ENCODE results near the gene NUP37. TPM values are rescaled to one million over a fixed set of nuclear protein-coding genes. Genes with fewer than 3 reads are reported as not detected.

The NUP37 gene
- total RNA-seq, 2 donors from 2014 or later: 59.4 to 74.7 TPM

DNA sequence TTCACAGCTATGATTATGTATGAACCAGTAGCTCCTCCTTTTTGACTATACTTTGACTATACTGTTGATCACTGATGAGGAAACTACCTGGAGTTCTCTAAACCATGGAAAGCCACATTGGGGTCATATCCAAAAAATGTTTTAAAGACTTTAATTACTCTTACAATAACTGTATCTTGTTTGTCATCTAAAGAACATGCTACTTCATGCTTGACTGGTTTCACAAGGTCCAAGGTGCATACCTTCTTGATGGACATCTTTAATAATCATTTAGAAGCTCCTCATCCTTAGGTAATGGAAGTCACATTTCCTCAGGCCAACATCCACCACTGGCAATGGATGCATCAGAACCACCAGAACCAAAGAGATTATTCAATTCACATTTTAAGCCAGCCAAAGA, 88.1 kb downstream of the NUP37 start:
- Mint-ChIP-seq H3K27ac (no peak overlapping the region), H3K36me3 (ENCODE audit: low read depth) (peaks cover 3% of the 10 kb centered on the region), H3K4me3 (no peak overlapping the region), H3K27me3 (ENCODE audit: insufficient read depth) (no peaks in the 10 kb centered on the region), H3K9me3 (no peaks in the 10 kb centered on the region), H3K4me1 (peaks cover 26% of the 10 kb centered on the region)
- no peak overlapping the region for H3K9ac ChIP-seq (ENCODE audit: extremely low read depth, low read length, poor library complexity, severe bottlenecking)
- H3K9me3 ChIP-seq (ENCODE audit: control insufficient read depth, low read length): no peaks in the 10 kb centered on the region
- no peak overlapping the region for H3K4me3 ChIP-seq (ENCODE audit: low read length)
- TF ChIP-seq, protein P1, sequence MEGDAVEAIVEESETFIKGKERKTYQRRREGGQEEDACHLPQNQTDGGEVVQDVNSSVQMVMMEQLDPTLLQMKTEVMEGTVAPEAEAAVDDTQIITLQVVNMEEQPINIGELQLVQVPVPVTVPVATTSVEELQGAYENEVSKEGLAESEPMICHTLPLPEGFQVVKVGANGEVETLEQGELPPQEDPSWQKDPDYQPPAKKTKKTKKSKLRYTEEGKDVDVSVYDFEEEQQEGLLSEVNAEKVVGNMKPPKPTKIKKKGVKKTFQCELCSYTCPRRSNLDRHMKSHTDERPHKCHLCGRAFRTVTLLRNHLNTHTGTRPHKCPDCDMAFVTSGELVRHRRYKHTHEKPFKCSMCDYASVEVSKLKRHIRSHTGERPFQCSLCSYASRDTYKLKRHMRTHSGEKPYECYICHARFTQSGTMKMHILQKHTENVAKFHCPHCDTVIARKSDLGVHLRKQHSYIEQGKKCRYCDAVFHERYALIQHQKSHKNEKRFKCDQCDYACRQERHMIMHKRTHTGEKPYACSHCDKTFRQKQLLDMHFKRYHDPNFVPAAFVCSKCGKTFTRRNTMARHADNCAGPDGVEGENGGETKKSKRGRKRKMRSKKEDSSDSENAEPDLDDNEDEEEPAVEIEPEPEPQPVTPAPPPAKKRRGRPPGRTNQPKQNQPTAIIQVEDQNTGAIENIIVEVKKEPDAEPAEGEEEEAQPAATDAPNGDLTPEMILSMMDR (conservative IDR thresholded peaks at IDR 0.05): no peak
- no peak overlapping the region for H3K27ac ChIP-seq (ENCODE audit: low read depth, low read length)
- no peaks in the 10 kb centered on the region for H3K27me3 ChIP-seq (ENCODE audit: control insufficient read depth, insufficient read depth, low read length, poor library complexity, severe bottlenecking)
- H3K36me3 ChIP-seq (ENCODE audit: control insufficient read depth, insufficient read depth, low read length): no peaks in the 10 kb centered on the region
- no peak for DNase-seq
- H3K4me1 ChIP-seq (ENCODE audit: control insufficient read depth, insufficient read depth, low read length): peaks cover 18% of the 10 kb centered on the region

- Histone ChIP-seq H3K27ac (ENCODE audit: low read depth, low read length) (no peak overlapping the region), H3K36me3 (ENCODE audit: control insufficient read depth, insufficient read depth, low read length) (peaks cover 5% of the 10 kb centered on the region), H3K27me3 (ENCODE audit: control insufficient read depth, insufficient read depth, low read length, poor library complexity, severe bottlenecking) (no peaks in the 10 kb centered on the region), H3K4me3 (ENCODE audit: low read length) (no peak overlapping the region), H3K4me1 (ENCODE audit: control insufficient read depth, insufficient read depth, low read length) (peaks cover 8% of the 10 kb centered on the region), H3K9ac (ENCODE audit: extremely low read depth, low read length, poor library complexity, severe bottlenecking) (no peak overlapping the region), H3K9me3 (ENCODE audit: control insufficient read depth, low read length) (no peaks in the 10 kb centered on the region)
- Mint-ChIP-seq H3K27ac (no peak overlapping the region), H3K4me1 (peaks cover 17% of the 10 kb centered on the region), H3K36me3 (ENCODE audit: low read depth) (no peaks in the 10 kb centered on the region), H3K9me3 (no peaks in the 10 kb centered on the region), H3K27me3 (ENCODE audit: insufficient read depth) (no peaks in the 10 kb centered on the region), H3K4me3 (no peak overlapping the region)
- DNase-seq: no peak
- 89 to 100% methylated on average over 2 to 4 of the region's 4 CpGs for WGBS, 2 experiments (ENCODE audit: insufficient coverage in 1 of 2, insufficient read length in 1 of 2)
- TF ChIP-seq, protein P1 (conservative IDR thresholded peaks at IDR 0.05): no peak
These were observed 90.8 kb downstream of the NUP37 start for GRCh38 chr12:102029141-102029540.

DNA sequence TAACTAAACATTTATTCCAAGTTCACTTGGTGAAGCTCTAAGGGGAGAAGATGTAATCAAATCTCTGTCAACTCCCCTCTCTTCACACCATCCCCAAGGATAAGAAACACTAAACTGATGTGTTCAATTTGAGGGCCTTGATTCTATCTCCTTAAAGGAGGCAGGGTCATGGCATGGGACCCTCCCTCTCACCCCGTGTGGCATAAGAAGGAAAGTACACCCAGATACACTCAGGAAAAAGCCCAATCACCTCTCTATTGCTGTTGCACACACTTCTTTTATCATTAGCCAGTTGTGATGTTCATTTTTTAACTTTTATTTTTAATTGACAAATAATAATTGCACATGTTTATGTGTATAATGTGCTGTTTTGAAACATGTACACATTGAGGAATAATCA, 93.2 kb downstream of the NUP37 start:
- Histone ChIP-seq H3K27me3 (ENCODE audit: control insufficient read depth, insufficient read depth, low read length, poor library complexity, severe bottlenecking) (no peaks in the 10 kb centered on the region), H3K4me1 (ENCODE audit: control insufficient read depth, insufficient read depth, low read length) (no peaks in the 10 kb centered on the region), H3K9me3 (ENCODE audit: control insufficient read depth, low read length) (no peaks in the 10 kb centered on the region), H3K4me3 (ENCODE audit: low read length) (no peak overlapping the region), H3K27ac (ENCODE audit: low read depth, low read length) (no peak overlapping the region), H3K36me3 (ENCODE audit: control insufficient read depth, insufficient read depth, low read length) (peaks cover 5% of the 10 kb centered on the region), H3K9ac (ENCODE audit: extremely low read depth, low read length, poor library complexity, severe bottlenecking) (no peak overlapping the region)
- H3K4me3 Mint-ChIP-seq: no peak overlapping the region
- TF ChIP-seq, protein P1 (conservative IDR thresholded peaks at IDR 0.05): peak; percentile 59
- peak; percentile 53 for DNase-seq
- no peaks in the 10 kb centered on the region for H3K36me3 Mint-ChIP-seq (ENCODE audit: low read depth)
- no peak overlapping the region for H3K27ac Mint-ChIP-seq
- H3K27me3 Mint-ChIP-seq (ENCODE audit: insufficient read depth): no peaks in the 10 kb centered on the region
- WGBS, 2 experiments (ENCODE audit: insufficient coverage in 1 of 2, insufficient read length in 1 of 2): 89% methylated on average over 1 of the region's 1 CpG; no CpG with 5 or more reads in 1 of the 2 experiments
- H3K4me1 Mint-ChIP-seq: no peaks in the 10 kb centered on the region
- no peaks in the 10 kb centered on the region for H3K9me3 Mint-ChIP-seq

All from endodermal cell (in vitro differentiated cells).